KMS-11 (cell line): Measurements from ENCODE around the gene ZNF419.
"Not testable (repeated sequence)": the region's sequence is repeated elsewhere in the genome, so short reads cannot be mapped to it uniquely, and the experiment has no call there.

ENCODE experiments used
- H2AFZ ChIP-seq: fragments of 200-600 bp; sonication (generic); 2 replicates; pipeline ENCODE4 v1.6.1; 2016; ENCODE audit warnings: antibody characterized with exemption, mixed run types, low read depth
- H3K27ac ChIP-seq: fragments of 200-600 bp; sonication (generic); 2 replicates; pipeline ENCODE4 v1.6.1; 2016; ENCODE audit warnings: mild to moderate bottlenecking, mixed run types
- H3K27me3 ChIP-seq: fragments of 200-600 bp; sonication (generic); 2 replicates; pipeline ENCODE4 v1.6.1; 2017; ENCODE audit warnings: mild to moderate bottlenecking, low read depth, mixed run types, moderate library complexity; ENCODE audit not compliant: insufficient read depth
- H3K36me3 ChIP-seq: fragments of 200-600 bp; sonication (generic); 2 replicates; pipeline ENCODE4 v1.6.1; 2017; ENCODE audit warnings: mild to moderate bottlenecking, mixed run types; ENCODE audit not compliant: insufficient read depth
- H3K4me1 ChIP-seq: fragments of 200-600 bp; sonication (generic); 2 replicates; pipeline ENCODE4 v1.6.1; 2016; ENCODE audit warnings: mild to moderate bottlenecking, low read depth, mixed run types; ENCODE audit not compliant: poor library complexity, severe bottlenecking
- H3K4me2 ChIP-seq: fragments of 200-600 bp; sonication (generic); 2 replicates; pipeline ENCODE4 v1.7.0; 2016; ENCODE audit warnings: mild to moderate bottlenecking, mixed run types
- H3K4me3 ChIP-seq: fragments of 200-600 bp; sonication (generic); IDR thresholded peaks from 2 replicates; pipeline ENCODE4 v1.6.1; 2017; ENCODE audit warnings: low read depth, low read length, mixed read lengths; ENCODE audit not compliant: insufficient read depth
- H3K79me2 ChIP-seq: fragments of 200-600 bp; sonication (generic); 2 replicates; pipeline ENCODE4 v1.6.1; 2016; ENCODE audit warnings: low read depth, mixed run types; ENCODE audit not compliant: insufficient read depth
- H3K9ac ChIP-seq: fragments of 200-600 bp; sonication (generic); 2 replicates; pipeline ENCODE4 v1.6.1; 2016; ENCODE audit warnings: mild to moderate bottlenecking, mixed run types
- H4K20me1 ChIP-seq: fragments of 200-600 bp; sonication (generic); 2 replicates; pipeline ENCODE4 v1.6.1; 2016; ENCODE audit warnings: mild to moderate bottlenecking, mixed run types; ENCODE audit not compliant: insufficient read depth
- CTCF ChIP-seq: fragments of 200-600 bp; sonication (generic); conservative IDR thresholded peaks from 2 replicates; pipeline ENCODE4 v1.6.1; 2017; ENCODE audit warnings: low read depth, mild to moderate bottlenecking, antibody characterized with exemption, low read length, moderate library complexity, mixed read lengths

Gene ZNF419

GRCh38 chr19:57506163-57506562 is 18.6 kb downstream of the ZNF419 start:
- no peak for TF ChIP-seq CTCF
- Histone ChIP-seq H3K9ac (no peak overlapping the region), H3K27me3 (no peaks in the 10 kb centered on the region), H3K4me1 (no peaks in the 10 kb centered on the region), H4K20me1 (no peaks in the 10 kb centered on the region), H3K4me2 (no peak overlapping the region), H3K79me2 (no peaks in the 10 kb centered on the region), H2AFZ (no peak overlapping the region), H3K36me3 (no peaks in the 10 kb centered on the region; the same call in 1 of the 2 replicates), H3K4me3 (no peak overlapping the region), H3K27ac (no peak overlapping the region)

- H3K36me3 ChIP-seq, result no peaks in the 10 kb centered on the region
- TF ChIP-seq CTCF, result no peak
- H3K27ac ChIP-seq, result no peak overlapping the region
- H3K4me2 ChIP-seq, result no peak overlapping the region
- no peak overlapping the region for H3K9ac ChIP-seq
- H3K27me3 ChIP-seq, result no peaks in the 10 kb centered on the region
- no peak overlapping the region for H2AFZ ChIP-seq
- no peaks in the 10 kb centered on the region for H3K4me1 ChIP-seq
- H4K20me1 ChIP-seq, result no peaks in the 10 kb centered on the region
- no peak overlapping the region for H3K4me3 ChIP-seq
- H3K79me2 ChIP-seq, result no peaks in the 10 kb centered on the region
Measured at GRCh38 chr19:57511484-57511883, 23.9 kb downstream of the ZNF419 start.

- no peak for TF ChIP-seq CTCF
- Histone ChIP-seq H4K20me1 (no peaks in the 10 kb centered on the region), H3K79me2 (no peaks in the 10 kb centered on the region), H3K27ac (no peak overlapping the region), H3K27me3 (no peaks in the 10 kb centered on the region), H3K36me3 (no peaks in the 10 kb centered on the region), H3K9ac (no peak overlapping the region), H3K4me1 (no peaks in the 10 kb centered on the region), H3K4me3 (no peak overlapping the region), H3K4me2 (no peak overlapping the region), H2AFZ (no peak overlapping the region)
Measured at GRCh38 chr19:57512845-57513244, 25.3 kb downstream of the ZNF419 start.

GRCh38 chr19:57515255-57515654 is 27.7 kb downstream of the ZNF419 start:
- no peaks in the 10 kb centered on the region for H3K36me3 ChIP-seq
- no peak overlapping the region for H3K4me3 ChIP-seq
- H3K27ac ChIP-seq, result no peak overlapping the region
- no peaks in the 10 kb centered on the region for H3K4me1 ChIP-seq
- H2AFZ ChIP-seq, result no peak overlapping the region
- no peak overlapping the region for H3K9ac ChIP-seq
- no peak for TF ChIP-seq CTCF
- H3K4me2 ChIP-seq, result no peak overlapping the region
- H3K27me3 ChIP-seq, result no peaks in the 10 kb centered on the region
- no peaks in the 10 kb centered on the region for H4K20me1 ChIP-seq
- no peaks in the 10 kb centered on the region for H3K79me2 ChIP-seq

GRCh38 chr19:57518021-57518420 is 30.5 kb downstream of the ZNF419 start:
- H2AFZ ChIP-seq, H3K4me3 ChIP-seq, H3K27ac ChIP-seq, H3K9ac ChIP-seq, H3K4me1 ChIP-seq, H3K79me2 ChIP-seq, H3K36me3 ChIP-seq, H4K20me1 ChIP-seq, H3K27me3 ChIP-seq, H3K4me2 ChIP-seq: not testable (repeated sequence)
